ENCODE results near the gene AKT2.

The AKT2 gene

GRCh38 chr19:40262422-40262821, 22.7 kb downstream of the AKT2 start:
- no peaks in the 10 kb centered on the region for H3K9me3 Mint-ChIP-seq

DNA sequence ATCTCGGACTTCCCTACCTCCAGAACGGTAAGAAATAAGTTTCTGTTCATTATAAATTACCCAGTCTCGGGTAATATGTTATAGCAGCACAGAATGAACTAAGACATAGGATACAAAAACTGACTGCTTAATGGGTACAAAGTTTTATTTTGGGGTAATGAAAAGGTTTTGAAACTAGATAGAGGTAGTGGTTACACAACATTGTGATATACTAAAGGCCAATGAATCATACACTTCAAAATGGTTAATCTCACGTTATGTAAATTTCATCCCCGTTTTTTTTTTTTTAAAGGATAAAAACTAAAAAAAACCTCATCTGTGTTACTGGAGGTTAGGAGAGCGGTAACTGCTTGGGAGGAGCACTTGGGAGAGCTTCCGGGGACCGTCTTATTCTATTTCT, 23.5 kb downstream of the AKT2 start:
- H3K9me3 Mint-ChIP-seq: no peaks in the 10 kb centered on the region
- DNase-seq (ENCODE audit: low spot score in 2 of 2) (no peak), ATAC-seq (ENCODE audit: low read depth) (no peak)
- peaks cover 21% of the 10 kb centered on the region for H3K4me1 Mint-ChIP-seq
- H3K4me3 Mint-ChIP-seq: no peak overlapping the region
- peak overlapping the region; percentile 55 for H3K27ac Mint-ChIP-seq
- H3K27me3 Mint-ChIP-seq: no peaks in the 10 kb centered on the region
- H3K36me3 Mint-ChIP-seq: peaks cover 38% of the 10 kb centered on the region

More at GRCh38 chr19:40262422-40262821, 22.7 kb downstream of the AKT2 start:
- no peak overlapping the region for H3K4me3 Mint-ChIP-seq
- DNase-seq (ENCODE audit: low spot score in 2 of 2) (no peak), ATAC-seq (ENCODE audit: low read depth) (no peak)
- peaks cover 26% of the 10 kb centered on the region for H3K4me1 Mint-ChIP-seq
- peaks cover 43% of the 10 kb centered on the region for H3K36me3 Mint-ChIP-seq
- no peaks in the 10 kb centered on the region for H3K27me3 Mint-ChIP-seq
- no peak overlapping the region for H3K27ac Mint-ChIP-seq

DNA sequence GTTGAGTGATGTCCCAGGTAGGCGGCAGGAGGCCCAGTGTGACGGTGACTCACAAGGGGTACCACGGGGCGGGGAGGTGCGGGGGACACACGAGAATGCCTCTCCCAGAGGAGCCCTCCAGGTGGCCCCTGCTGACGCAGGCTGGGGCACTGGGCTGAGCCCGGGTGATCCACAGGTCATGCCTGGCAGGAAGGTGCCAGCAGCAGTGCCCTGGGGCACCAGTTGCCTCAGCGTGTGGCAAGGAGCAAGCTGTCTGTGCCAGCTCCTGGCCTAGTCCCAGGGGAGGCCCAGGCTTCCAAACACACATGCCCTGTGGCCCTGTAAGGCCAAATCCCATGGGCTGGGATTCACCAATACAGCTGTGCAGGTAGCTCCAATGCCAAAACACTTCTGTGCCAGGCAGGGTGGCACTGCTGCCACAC, 28.0 kb downstream of the AKT2 start:
- peak; percentile 60 for ATAC-seq (ENCODE audit: low read depth)
- peak overlapping the region; percentile 48 for H3K27ac Mint-ChIP-seq
- no peaks in the 10 kb centered on the region for H3K9me3 Mint-ChIP-seq

DNA sequence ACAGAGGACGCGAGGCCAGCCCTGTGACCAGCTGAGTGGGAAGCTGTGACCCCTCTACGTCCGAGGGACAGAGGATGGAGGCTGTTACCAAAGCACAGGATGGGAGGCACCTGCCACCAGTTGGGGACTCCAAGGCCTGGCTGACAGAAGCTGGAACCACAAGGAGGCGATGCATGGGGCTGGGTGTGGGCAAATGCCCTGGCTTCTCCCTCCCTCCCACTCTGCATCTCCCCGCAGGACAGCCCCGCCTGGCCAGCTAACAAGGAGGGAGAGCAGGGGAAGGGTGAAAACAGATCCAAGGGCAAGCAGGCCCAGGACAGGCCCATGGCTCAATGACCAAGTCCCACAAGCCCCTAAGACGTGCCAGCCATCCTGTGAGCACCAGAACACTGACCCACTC, 28.6 kb downstream of the AKT2 start:
- Mint-ChIP-seq H3K4me3 (no peak overlapping the region), H3K36me3 (peaks cover 29% of the 10 kb centered on the region)

More for the DNA sequence above, 28.0 kb downstream of the AKT2 start:
- H3K4me1 Mint-ChIP-seq: peaks cover 19% of the 10 kb centered on the region
- no peak for DNase-seq (ENCODE audit: low spot score in 2 of 2)
- H3K4me3 Mint-ChIP-seq: no peak overlapping the region
- H3K36me3 Mint-ChIP-seq: peaks cover 31% of the 10 kb centered on the region
- H3K27me3 Mint-ChIP-seq: no peaks in the 10 kb centered on the region

GRCh38 chr19:40255619-40256166, 29.5 kb downstream of the AKT2 start:
- no peak overlapping the region for H3K4me3 Mint-ChIP-seq
- H3K36me3 Mint-ChIP-seq: peaks cover 28% of the 10 kb centered on the region
- no peaks in the 10 kb centered on the region for H3K27me3 Mint-ChIP-seq
- ATAC-seq (ENCODE audit: low read depth) (no peak), DNase-seq (ENCODE audit: low spot score in 2 of 2) (no peak)
- H3K27ac Mint-ChIP-seq: peak overlapping the region; percentile 66
- H3K9me3 Mint-ChIP-seq: no peaks in the 10 kb centered on the region
- peaks cover 19% of the 10 kb centered on the region for H3K4me1 Mint-ChIP-seq

More for the DNA sequence above, 28.6 kb downstream of the AKT2 start:
- no peak for DNase-seq (ENCODE audit: low spot score in 2 of 2)
- ATAC-seq (ENCODE audit: low read depth): no peak
- no peaks in the 10 kb centered on the region for H3K27me3 Mint-ChIP-seq
- no peaks in the 10 kb centered on the region for H3K9me3 Mint-ChIP-seq
- no peak overlapping the region for H3K27ac Mint-ChIP-seq
- peaks cover 19% of the 10 kb centered on the region for H3K4me1 Mint-ChIP-seq

- Mint-ChIP-seq H3K27ac (no peak overlapping the region), H3K36me3 (peaks cover 31% of the 10 kb centered on the region), H3K4me1 (peaks cover 20% of the 10 kb centered on the region), H3K4me3 (no peak overlapping the region), H3K9me3 (no peaks in the 10 kb centered on the region), H3K27me3 (no peaks in the 10 kb centered on the region)
- ATAC-seq (ENCODE audit: low read depth): no peak
- no peak for DNase-seq (ENCODE audit: low spot score in 2 of 2)
Measured at GRCh38 chr19:40254714-40255418, 30.3 kb downstream of the AKT2 start.

DNA sequence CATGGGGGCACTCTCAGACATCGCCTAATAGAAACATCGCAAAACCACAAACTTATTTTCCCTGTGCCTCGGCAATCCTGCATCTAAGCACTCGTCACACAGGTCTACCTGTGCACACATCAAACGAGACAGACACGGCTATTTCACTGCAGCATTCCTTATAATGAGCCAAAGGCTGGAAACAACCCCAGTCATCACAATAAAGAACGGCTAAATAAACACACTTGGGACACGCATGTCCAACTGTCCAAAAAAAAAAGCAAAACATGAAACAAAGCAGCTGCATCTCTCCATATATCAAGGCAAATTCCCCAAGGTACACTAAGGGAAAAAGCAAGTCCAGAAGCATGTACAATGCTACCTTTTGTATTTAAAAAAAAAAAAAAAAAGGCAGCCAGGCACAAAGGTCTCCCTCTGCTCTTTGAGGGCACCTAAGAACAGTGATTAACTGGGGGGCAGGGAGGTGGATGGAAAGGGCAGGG, 31.5 kb downstream of the AKT2 start:
- H3K27ac Mint-ChIP-seq: no peak overlapping the region
- no peak overlapping the region for H3K4me3 Mint-ChIP-seq
- H3K27me3 Mint-ChIP-seq: no peaks in the 10 kb centered on the region
- DNase-seq (ENCODE audit: low spot score in 2 of 2) (no peak), ATAC-seq (ENCODE audit: low read depth) (no peak)
- H3K36me3 Mint-ChIP-seq: peaks cover 32% of the 10 kb centered on the region
- no peaks in the 10 kb centered on the region for H3K9me3 Mint-ChIP-seq
- peaks cover 17% of the 10 kb centered on the region for H3K4me1 Mint-ChIP-seq

DNA sequence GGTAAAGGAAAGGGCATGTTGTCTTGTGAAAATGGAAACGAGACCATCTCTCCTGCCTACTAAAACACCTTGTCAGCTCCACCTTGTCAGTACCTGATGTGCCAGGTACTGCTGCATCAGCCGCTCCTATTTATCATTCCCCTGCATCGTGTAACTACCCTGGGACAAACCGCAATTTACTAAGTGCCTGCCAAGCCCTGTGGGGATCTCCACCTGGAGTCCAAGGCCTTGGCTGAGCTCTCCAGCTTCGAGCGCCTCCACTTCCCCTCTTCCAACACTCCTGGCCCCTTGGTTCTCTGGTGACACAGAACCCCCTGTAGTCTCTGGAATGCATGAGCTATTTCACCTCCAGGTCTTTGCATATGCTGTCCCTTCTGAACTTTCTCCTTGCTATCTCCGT, 32.8 kb downstream of the AKT2 start:
- Mint-ChIP-seq H3K9me3 (no peaks in the 10 kb centered on the region), H3K27ac (no peak overlapping the region), H3K4me1 (peaks cover 19% of the 10 kb centered on the region), H3K4me3 (no peak overlapping the region), H3K27me3 (no peaks in the 10 kb centered on the region), H3K36me3 (peaks cover 35% of the 10 kb centered on the region)
- no peak for DNase-seq (ENCODE audit: low spot score in 2 of 2)
- no peak for ATAC-seq (ENCODE audit: low read depth)

DNA sequence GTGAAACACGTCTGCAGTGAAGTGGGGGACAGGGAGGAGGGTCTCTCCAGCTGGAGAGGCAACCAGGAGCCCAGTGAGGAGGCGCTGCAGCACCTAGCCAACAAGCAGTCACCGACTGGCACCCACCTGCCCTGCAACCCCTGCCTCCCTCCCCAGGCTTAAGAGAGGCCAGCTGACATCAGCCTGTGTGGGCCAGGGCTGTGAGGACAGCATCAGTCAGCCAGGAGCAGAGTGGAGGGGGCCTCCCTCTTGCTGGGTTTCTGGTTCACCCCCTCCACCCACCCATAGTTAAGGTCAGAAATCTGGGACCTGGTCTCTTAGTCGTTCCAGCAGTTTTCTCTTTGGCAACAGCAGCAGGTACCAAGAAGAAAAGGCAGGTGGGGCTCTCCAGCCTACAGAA, 33.2 kb downstream of the AKT2 start:
- Mint-ChIP-seq H3K36me3 (peaks cover 34% of the 10 kb centered on the region), H3K27me3 (no peaks in the 10 kb centered on the region), H3K9me3 (no peaks in the 10 kb centered on the region), H3K4me3 (no peak overlapping the region), H3K27ac (no peak overlapping the region), H3K4me1 (peaks cover 19% of the 10 kb centered on the region)
- ATAC-seq (ENCODE audit: low read depth) (no peak), DNase-seq (ENCODE audit: low spot score in 2 of 2) (no peak)

- no peaks in the 10 kb centered on the region for H3K9me3 Mint-ChIP-seq
- no peak overlapping the region for H3K27ac Mint-ChIP-seq
- H3K4me3 Mint-ChIP-seq: no peak overlapping the region
- peaks cover 37% of the 10 kb centered on the region for H3K36me3 Mint-ChIP-seq
- ATAC-seq (ENCODE audit: low read depth): no peak
- no peak for DNase-seq (ENCODE audit: low spot score in 2 of 2)
- no peaks in the 10 kb centered on the region for H3K27me3 Mint-ChIP-seq
- H3K4me1 Mint-ChIP-seq: peaks cover 19% of the 10 kb centered on the region
Measured at GRCh38 chr19:40251244-40251643, 33.9 kb downstream of the AKT2 start.

- no peaks in the 10 kb centered on the region for H3K27me3 Mint-ChIP-seq
Measured at GRCh38 chr19:40249781-40250180, 35.4 kb downstream of the AKT2 start.

GRCh38 chr19:40249201-40249600, 35.9 kb downstream of the AKT2 start:
- no peak for DNase-seq (ENCODE audit: low spot score in 2 of 2)
- Mint-ChIP-seq H3K4me1 (peaks cover 17% of the 10 kb centered on the region), H3K27me3 (no peaks in the 10 kb centered on the region), H3K4me3 (no peak overlapping the region), H3K9me3 (no peaks in the 10 kb centered on the region), H3K36me3 (peaks cover 22% of the 10 kb centered on the region), H3K27ac (no peak overlapping the region)
- ATAC-seq (ENCODE audit: low read depth): no peak

More at GRCh38 chr19:40249781-40250180, 35.4 kb downstream of the AKT2 start:
- DNase-seq (ENCODE audit: low spot score in 2 of 2): no peak
- no peak for ATAC-seq (ENCODE audit: low read depth)
- H3K4me1 Mint-ChIP-seq: peaks cover 17% of the 10 kb centered on the region
- H3K27ac Mint-ChIP-seq: no peak overlapping the region
- no peak overlapping the region for H3K4me3 Mint-ChIP-seq
- peaks cover 23% of the 10 kb centered on the region for H3K36me3 Mint-ChIP-seq
- no peaks in the 10 kb centered on the region for H3K9me3 Mint-ChIP-seq

DNA sequence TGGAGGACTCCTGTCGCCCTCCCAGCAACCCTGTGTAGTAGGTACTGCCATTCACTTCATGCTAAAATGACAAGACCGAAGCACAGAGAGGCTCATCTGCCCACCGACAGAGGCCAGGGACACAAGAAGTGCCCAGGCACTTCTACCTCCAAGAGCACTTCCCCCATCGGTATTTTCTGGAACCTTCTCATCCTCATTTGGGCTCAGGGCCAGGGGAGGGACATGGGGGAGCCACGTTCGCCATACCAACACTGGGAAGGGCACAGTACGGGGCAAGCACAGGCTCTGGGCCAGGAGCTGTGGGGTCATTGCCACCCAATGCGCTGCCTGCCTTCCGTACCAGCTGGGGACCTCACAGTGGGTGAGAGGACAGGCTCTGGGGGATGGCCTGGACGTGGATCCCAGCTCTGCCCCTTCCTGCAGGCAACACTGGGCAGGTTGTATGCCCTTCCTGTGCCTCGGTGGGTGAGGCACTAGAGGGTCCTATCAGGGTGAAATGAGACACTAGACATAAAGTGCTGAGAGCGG, 37.3 kb downstream of the AKT2 start:
- Mint-ChIP-seq H3K36me3 (peaks cover 22% of the 10 kb centered on the region), H3K27me3 (no peaks in the 10 kb centered on the region), H3K27ac (peak overlapping the region; percentile 72), H3K4me1 (peaks cover 17% of the 10 kb centered on the region), H3K4me3 (no peak overlapping the region), H3K9me3 (no peaks in the 10 kb centered on the region)
- ATAC-seq (ENCODE audit: low read depth) (no peak), DNase-seq (ENCODE audit: low spot score in 2 of 2) (no peak)

GRCh38 chr19:40247178-40247577, 38.0 kb downstream of the AKT2 start:
- ATAC-seq (ENCODE audit: low read depth): no peak
- H3K27me3 Mint-ChIP-seq: no peaks in the 10 kb centered on the region
- H3K36me3 Mint-ChIP-seq: peaks cover 16% of the 10 kb centered on the region

More at GRCh38 chr19:40247178-40247577, 38.0 kb downstream of the AKT2 start:
- DNase-seq (ENCODE audit: low spot score in 2 of 2): no peak
- no peak overlapping the region for H3K4me3 Mint-ChIP-seq
- H3K27ac Mint-ChIP-seq: no peak overlapping the region
- H3K4me1 Mint-ChIP-seq: peaks cover 13% of the 10 kb centered on the region
- no peaks in the 10 kb centered on the region for H3K9me3 Mint-ChIP-seq

Measured in memory B cell (primary cell).